CD4-positive, alpha-beta T cell (primary cell): Measurements from ENCODE around the gene CDH4. TPM values are rescaled to one million over a fixed set of nuclear protein-coding genes. Genes with fewer than 3 reads are reported as not detected.

Source experiments
- ATAC-seq: fragments of 200-7000 bp; cut with Tn5 transposase; one replicate; pipeline ENCODE4 v1.10.0; 2022; ENCODE audit warnings: mild to moderate bottlenecking; ENCODE audit not compliant: poor library complexity
- CTCF ChIA-PET: fragments of 350-600 bp; sonication (Branson Sonifier 250); formaldehyde crosslinking; loops from one replicate; lab custom pipeline; 2021; ENCODE audit warnings: antibody characterized with exemption, inconsistent platforms; lab: Charles Lee
- POLR2A ChIA-PET: fragments of 350-600 bp; sonication (Branson Sonifier 250); formaldehyde crosslinking; loops from one replicate; lab custom pipeline; 2021; ENCODE audit warnings: antibody characterized with exemption, inconsistent platforms; lab: Charles Lee
- DNase-seq, 14 experiments: peaks; one replicate each; pipeline ENCODE4 v3.0.0-alpha.2; 2013 to 2020; ENCODE audit warnings: mixed read lengths in 2 of 14
- H3K27ac ChIP-seq, 2 donors: one replicate each; pipeline versions ENCODE4 v1.5.1 to v1.7.0; 2013; ENCODE audit warnings: low read length in 2 of 2, low read depth in 1 of 2, mild to moderate bottlenecking in 1 of 2
- H3K27me3 ChIP-seq, 2 experiments: 1 replicate in 1 of 2; 2 replicates in 1 of 2; pipeline versions ENCODE4 v1.6.1 to v1.7.0; 2013; ENCODE audit warnings: low read length in 2 of 2, control low read depth in 1 of 2, mild to moderate bottlenecking in 1 of 2, moderate library complexity in 1 of 2; ENCODE audit not compliant: insufficient read depth in 2 of 2, control insufficient read depth in 1 of 2
- H3K36me3 ChIP-seq: one replicate; pipeline ENCODE4 v1.6.1; 2013; ENCODE audit warnings: low read length, control low read depth; ENCODE audit not compliant: insufficient read depth
- H3K4me1 ChIP-seq: one replicate; pipeline ENCODE4 v1.6.1; 2013; ENCODE audit warnings: low read length, control low read depth; ENCODE audit not compliant: insufficient read depth
- H3K4me3 ChIP-seq: one replicate; pipeline ENCODE4 v1.5.1; 2013; ENCODE audit warnings: mild to moderate bottlenecking, low read length, moderate library complexity
- H3K9me3 ChIP-seq, 2 experiments: 1 replicate in 1 of 2; 2 replicates in 1 of 2; pipeline versions ENCODE4 v1.6.1 to v1.7.0; 2013; ENCODE audit warnings: low read length in 2 of 2, mild to moderate bottlenecking in 2 of 2, control low read depth in 1 of 2, moderate library complexity in 1 of 2; ENCODE audit not compliant: control insufficient read depth in 1 of 2, insufficient read depth in 1 of 2
- H3K27ac Mint-ChIP-seq: one replicate; pipeline ENCODE4 v1.8.0; 2020; ENCODE audit warnings: mixed read lengths
- H3K27me3 Mint-ChIP-seq: one replicate; pipeline ENCODE4 v1.8.0; 2021; ENCODE audit warnings: mixed read lengths
- H3K36me3 Mint-ChIP-seq: one replicate; pipeline ENCODE4 v1.8.0; 2021; ENCODE audit warnings: low read depth, mixed read lengths
- H3K4me1 Mint-ChIP-seq: one replicate; pipeline ENCODE4 v1.8.0; 2021; ENCODE audit warnings: low read depth, mixed read lengths
- H3K4me3 Mint-ChIP-seq: one replicate; pipeline ENCODE4 v1.8.0; 2020; ENCODE audit warnings: mild to moderate bottlenecking, mixed read lengths
- H3K9me3 Mint-ChIP-seq: one replicate; pipeline ENCODE4 v1.8.0; 2020; ENCODE audit warnings: mixed read lengths
- CTCF ChIP-seq: fragments of 200-600 bp; IDR thresholded peaks from one replicate; pipeline ENCODE4 v1.8.0; 2022; ENCODE audit warnings: antibody characterized with exemption, mild to moderate bottlenecking
- intact Hi-C, 2 experiments: fragments of 100-400 bp; cut with DNase I in 1 of 2; cut with micrococcal nuclease in 1 of 2; formaldehyde crosslinking; loops; one replicate each; pipeline versions ENCODE4 v1.15.1 to v1.9.0; 2023 to 2025; cut with DNase I, micrococcal nuclease
- total RNA-seq, 174 experiments: library from RNA in 2 of 174; stranded (reverse) in 2 of 174; gene quantifications; one replicate each; pipeline ENCODE4 v1.2.3 and lab custom pipeline; 2021 to 2026

CDH4 gene
- total RNA-seq, 2 experiments from 2014 or later: 0.11 TPM

- CTCF ChIA-PET: no interaction called here
Observed at GRCh38 chr20:61357119-61357518, 105.1 kb downstream of the CDH4 start.

GRCh38 chr20:61359254-61359653 lies 107.2 kb downstream of the CDH4 start:
- H3K27me3 ChIP-seq: peaks cover 0 to 8% of the 10 kb centered on the region in 2 experiments
- ATAC-seq (no peak), DNase-seq (no peak)
- no peaks in the 10 kb centered on the region for H3K36me3 Mint-ChIP-seq
- H3K27me3 Mint-ChIP-seq: peaks cover 7% of the 10 kb centered on the region
- H3K36me3 ChIP-seq: no peaks in the 10 kb centered on the region
- no peak overlapping the region for H3K27ac Mint-ChIP-seq
- peaks cover 2% of the 10 kb centered on the region for H3K9me3 Mint-ChIP-seq
- no peaks in the 10 kb centered on the region for H3K4me1 ChIP-seq
- no peak for TF ChIP-seq CTCF
- POLR2A ChIA-PET: no interaction called here
- no peaks in the 10 kb centered on the region for H3K4me1 Mint-ChIP-seq
- CTCF ChIA-PET: no interaction called here
- H3K27ac ChIP-seq: no peak overlapping the region
- H3K9me3 ChIP-seq: peaks cover 0 to 36% of the 10 kb centered on the region in 2 experiments
- H3K4me3 Mint-ChIP-seq: no peak overlapping the region
- no peak overlapping the region for H3K4me3 ChIP-seq
- intact Hi-C loops: no loop called here

More at GRCh38 chr20:61357119-61357518, 105.1 kb downstream of the CDH4 start:
- Histone ChIP-seq H3K27ac (no peak overlapping the region), H3K9me3 (peaks cover 0 to 43% of the 10 kb centered on the region in 2 experiments), H3K27me3 (peaks cover 0 to 8% of the 10 kb centered on the region in 2 experiments), H3K4me1 (no peaks in the 10 kb centered on the region), H3K4me3 (no peak overlapping the region), H3K36me3 (no peaks in the 10 kb centered on the region)
- intact Hi-C loops: no loop called here
- DNase-seq (no peak), ATAC-seq (no peak)
- POLR2A ChIA-PET: no interaction called here
- Mint-ChIP-seq H3K27ac (no peak overlapping the region), H3K9me3 (peaks cover 2% of the 10 kb centered on the region), H3K27me3 (peaks cover 7% of the 10 kb centered on the region), H3K36me3 (no peaks in the 10 kb centered on the region), H3K4me3 (no peak overlapping the region), H3K4me1 (no peaks in the 10 kb centered on the region)
- TF ChIP-seq CTCF: no peak

GRCh38 chr20:61360296-61360695 lies 108.2 kb downstream of the CDH4 start:
- intact Hi-C loops: no loop called here
- Mint-ChIP-seq H3K36me3 (no peaks in the 10 kb centered on the region), H3K27ac (no peak overlapping the region), H3K27me3 (peaks cover 7% of the 10 kb centered on the region), H3K4me3 (no peak overlapping the region), H3K4me1 (no peaks in the 10 kb centered on the region), H3K9me3 (peaks cover 2% of the 10 kb centered on the region)
- DNase-seq (no peak), ATAC-seq (no peak)
- ChIA-PET POLR2A (no interaction called here), CTCF (no interaction called here)
- H3K27me3 ChIP-seq: peaks cover 0 to 8% of the 10 kb centered on the region in 2 experiments
- H3K4me3 ChIP-seq: no peak overlapping the region
- H3K36me3 ChIP-seq: no peaks in the 10 kb centered on the region
- H3K9me3 ChIP-seq: peaks cover 0 to 32% of the 10 kb centered on the region in 2 experiments
- no peak overlapping the region for H3K27ac ChIP-seq
- H3K4me1 ChIP-seq: no peaks in the 10 kb centered on the region
- TF ChIP-seq CTCF: no peak
